GM21390 (cell line): ENCODE measurements around the gene CEP19.
A peak's percentile ranks its signal among the peaks of the same experiment; 100 is the strongest.

Source experiments
- ATAC-seq: cut with Tn5 transposase; IDR thresholded peaks from one replicate; pipeline ENCODE4 v1.9.1; 2021; ENCODE audit not compliant: unreplicated experiment

CEP19 gene

DNA sequence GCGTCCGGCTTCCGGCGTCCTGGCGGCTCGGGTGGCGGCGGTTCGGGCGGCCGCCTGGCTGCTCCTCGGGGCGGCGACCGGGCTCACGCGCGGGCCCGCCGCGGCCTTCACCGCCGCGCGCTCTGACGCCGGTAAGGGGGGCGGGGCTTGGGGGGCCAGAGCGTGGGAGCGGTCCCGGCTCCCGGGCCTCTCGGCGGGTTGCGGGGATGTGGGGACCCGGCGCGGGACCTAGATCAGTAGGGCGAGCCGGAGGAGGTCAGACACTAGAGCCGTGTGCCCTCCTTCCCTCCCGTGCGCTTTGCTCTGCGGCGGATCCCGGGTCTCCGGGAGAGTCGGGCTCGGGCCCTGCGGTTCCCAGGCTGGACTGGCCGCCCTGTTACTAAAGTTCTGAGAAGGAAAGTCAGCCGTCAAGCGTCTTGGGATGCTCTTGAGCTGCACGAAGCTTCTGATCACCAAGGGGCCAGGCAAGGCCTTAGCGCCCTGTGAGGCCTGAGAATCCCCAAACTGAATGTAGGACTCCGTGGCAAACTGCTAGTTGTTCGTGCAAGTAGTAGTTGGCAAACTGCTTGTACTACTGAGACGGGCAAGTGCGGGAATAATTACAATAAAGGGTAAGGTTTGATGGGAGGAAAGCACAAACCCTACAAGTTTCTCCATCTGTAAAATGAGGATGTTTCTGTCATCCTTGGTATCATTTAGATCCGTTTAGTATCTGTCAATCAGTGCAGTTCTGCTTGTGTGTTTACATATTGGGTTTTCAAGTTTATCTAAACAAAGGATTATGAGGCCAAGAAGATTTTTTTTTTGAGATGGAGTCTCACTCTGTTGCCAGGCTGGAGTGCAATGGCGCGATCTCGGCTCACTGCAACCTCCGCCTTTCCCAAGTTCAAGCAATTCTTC lies 714 bp upstream of the CEP19 start:
- ATAC-seq: peak; percentile 51

DNA sequence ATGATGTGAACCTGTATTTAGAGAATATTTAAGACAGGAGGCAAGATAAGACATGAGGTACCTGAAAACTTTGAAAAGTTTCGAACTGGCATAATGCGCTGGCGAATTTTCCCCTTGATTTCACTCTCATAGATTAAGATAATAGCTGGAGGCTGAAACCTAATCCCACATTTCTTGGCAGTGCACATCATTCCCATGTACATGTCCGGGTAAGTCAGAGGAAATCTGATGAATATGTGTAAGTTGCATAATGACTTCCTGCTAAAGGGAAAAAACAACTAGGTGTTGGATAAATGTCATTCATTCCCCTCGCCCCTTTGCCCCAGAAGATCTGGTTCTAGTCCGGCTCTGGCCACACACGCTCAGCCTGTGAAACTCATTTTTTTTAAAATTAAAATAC lies 3.6 kb downstream of the CEP19 start:
- ATAC-seq: no peak

DNA sequence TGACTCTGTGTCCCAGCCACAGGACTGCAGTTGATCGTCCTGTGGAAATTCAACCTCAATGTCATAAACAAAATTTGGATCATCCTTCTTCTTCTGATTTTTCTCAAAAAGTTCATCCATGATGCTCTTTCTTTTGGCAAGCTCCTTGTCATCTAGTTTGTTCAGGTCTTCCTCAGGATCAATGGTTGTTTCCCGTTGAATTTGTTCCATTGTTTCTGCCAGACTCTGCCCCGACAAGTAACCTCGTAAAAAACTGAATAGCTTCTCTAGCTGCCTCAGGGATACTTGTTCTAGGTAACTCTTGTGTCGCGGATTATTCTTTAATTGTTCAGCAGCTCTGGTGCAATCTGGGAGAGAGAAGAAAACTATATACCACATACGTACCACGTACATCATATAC lies 4.5 kb downstream of the CEP19 start:
- ATAC-seq: no peak

DNA sequence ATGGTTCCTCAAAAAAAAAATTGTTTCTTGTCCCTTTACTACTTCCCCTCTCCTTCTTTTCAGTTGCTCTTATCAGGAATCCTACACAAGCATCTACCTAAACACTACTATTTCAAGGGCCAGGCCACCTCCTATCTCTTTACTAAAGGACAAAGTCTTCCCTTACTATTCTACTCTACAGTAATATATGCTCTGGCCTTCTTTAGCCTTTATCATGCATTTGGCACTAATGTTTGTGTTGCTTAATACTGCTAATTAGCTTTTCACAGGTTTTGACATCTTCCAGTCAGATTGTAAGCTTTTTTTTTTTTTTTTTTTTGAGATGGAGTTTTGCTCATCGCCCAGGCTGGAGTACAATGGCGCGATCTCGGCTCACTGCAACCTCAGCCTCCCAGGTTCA lies 5.3 kb downstream of the CEP19 start:
- no peak for ATAC-seq

DNA sequence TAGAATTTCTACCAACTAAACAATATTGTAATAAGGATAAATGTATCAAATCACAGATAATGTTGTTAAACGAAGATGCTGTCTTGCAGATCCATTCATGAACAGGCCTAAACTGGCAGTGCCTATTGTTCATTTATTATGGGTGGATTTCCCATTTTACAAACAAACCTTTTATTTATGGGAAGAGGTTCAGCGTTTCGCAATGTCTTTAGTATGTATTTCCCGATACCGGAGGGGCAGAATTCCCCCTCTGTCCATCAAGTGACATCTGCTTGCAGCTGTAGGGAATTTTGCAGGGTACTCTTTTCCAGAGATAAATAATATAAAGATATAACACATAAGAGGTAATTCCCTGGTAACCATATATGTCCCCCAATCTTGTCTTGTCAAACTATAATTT lies 5.7 kb downstream of the CEP19 start:
- ATAC-seq: no peak

DNA sequence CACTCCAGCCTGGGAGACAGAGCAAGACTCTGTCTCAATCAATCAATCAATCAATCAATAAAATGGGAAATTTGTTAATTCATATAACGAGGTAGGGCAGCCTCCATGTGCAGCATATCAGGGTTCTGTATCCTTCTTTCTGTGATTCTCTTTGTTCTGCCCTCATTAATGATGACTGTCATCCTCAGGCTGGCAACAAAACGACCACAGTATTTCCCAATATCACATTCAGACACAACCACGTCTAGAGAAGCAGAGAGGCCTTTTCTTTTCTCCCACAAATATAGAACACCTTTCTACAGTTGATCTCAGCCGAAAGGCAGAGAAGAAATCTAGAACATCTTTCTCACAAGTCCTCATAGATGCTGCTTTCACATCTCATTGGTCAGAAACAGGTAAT lies 11.2 kb downstream of the CEP19 start:
- no peak for ATAC-seq

DNA sequence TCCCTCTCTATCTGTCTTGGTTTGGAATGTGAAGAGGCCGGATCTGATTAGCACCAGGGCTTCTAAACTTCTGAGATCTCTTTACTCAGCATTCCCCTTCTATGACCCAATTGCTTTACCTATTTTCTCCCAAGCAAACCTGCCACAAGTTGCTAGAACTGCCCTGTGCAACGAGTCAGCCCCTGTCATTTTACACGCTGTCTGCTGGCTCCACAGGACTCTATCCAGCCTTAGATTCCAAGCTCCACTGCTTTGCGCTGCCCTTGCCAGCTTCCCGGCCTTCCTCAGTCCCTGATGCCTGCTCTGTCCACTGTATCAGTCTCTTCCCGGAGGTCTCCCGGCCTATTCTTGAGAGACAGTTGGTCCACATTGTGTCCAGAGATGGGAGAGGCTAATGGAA lies 12.3 kb downstream of the CEP19 start:
- ATAC-seq: no peak

DNA sequence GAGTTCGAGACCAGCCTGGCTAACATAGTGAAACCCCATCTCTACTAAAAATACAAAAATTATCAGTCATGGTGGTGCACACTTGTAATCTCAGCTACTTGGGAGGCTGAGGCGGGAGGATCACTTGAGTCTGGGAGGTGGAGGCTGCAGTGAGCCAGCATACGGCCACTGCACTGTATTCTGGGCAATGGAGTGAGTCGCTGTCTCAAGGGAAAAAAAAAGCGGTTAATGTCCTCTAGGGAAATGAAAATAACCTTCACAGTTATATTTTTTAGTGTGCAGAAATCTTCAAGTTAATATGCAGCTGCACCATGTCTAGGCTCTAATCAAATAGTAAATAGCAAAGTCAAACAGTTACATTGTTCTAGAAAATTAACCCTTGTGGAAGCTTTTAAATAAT lies 14.8 kb downstream of the CEP19 start:
- ATAC-seq: no peak

DNA sequence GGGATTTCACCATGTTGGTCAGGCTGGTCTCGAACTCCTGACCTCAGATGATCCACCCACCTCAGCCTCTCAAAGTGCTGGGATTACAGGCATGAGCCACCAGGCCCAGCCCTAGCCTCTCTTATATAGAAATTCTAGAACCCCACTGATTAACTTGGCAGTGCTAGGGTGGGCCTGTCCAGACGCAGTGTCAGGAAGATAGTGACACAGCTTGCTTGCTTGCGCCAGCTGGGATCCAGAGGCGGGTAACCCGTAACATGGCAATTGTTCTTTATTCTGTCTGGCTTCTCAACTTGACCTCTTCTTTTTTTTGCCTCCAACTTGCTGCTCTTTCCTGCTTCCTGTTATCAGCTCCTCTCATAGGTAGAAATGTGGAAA lies 16.2 kb downstream of the CEP19 start:
- no peak for ATAC-seq

DNA sequence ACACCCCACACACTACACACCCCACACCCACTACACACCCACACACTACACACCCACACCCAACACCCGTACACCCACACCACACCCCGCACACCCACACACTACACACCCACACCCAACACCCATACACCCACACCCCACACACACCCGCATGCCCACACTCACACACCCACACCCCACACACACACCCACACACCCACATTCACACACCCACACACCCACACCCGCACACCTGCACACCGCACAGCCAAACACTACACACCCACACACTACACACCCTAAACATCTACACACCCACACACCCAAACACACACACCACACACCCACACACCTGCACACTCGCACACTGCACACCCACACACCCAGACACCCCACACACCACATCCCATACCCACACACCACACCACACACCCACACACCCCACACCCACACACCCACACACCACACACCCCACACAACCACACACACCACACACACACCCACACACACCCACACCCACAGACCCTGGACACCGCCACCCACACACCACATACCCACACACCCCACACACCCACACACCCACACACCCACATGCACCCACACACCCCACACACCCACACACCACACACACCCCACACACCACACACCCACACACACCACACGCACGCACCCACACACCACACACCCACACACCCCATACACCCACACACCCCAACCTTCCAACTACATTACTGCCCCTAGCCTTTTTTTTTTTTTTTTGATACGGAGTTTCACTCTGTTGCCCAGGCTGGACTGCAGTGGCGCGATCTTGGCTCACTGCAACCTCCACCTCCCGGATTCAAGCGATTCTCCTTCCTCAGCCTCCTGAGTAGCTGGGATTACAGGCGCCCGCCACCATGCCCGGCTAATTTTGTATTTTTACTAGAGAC lies 16.9 kb downstream of the CEP19 start:
- no peak for ATAC-seq

DNA sequence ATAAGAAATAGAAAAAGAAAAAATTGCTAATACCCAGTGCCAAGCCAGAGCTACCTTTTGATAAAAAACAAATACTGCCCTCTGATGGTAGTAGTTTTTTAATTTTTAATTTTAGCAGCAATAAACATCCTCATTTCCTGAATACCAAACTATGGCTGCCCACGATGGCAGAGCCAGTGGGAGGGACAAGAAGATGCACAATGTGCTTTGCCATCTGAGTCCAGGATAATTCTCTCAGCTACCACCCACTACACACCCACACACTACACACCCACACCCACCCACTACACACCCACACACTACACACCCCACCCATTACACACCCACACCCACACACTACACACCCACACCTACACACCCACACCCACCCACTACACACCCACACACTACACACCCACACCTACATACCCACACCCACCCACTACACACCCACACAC lies 17.8 kb downstream of the CEP19 start:
- no peak for ATAC-seq

DNA sequence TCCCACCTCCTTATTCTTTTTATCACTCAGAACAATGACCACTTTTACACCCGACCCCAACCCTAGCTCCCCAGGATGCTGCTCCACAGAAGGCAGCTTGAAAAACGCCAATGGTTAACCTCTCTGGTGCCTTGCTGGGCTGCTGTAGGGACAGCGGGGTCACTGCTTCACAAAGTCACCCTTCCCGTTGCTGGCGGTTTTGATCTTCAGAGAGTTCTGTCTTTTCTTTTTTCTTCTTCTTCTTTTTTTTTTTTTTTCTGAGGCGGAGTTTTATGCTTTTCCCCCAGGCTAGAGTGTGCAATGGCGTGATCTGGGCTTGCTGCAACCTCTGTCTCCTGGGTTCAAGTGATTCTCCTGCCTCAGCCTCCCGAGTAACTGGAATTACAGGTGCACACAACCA lies 20.7 kb downstream of the CEP19 start:
- ATAC-seq: no peak

DNA sequence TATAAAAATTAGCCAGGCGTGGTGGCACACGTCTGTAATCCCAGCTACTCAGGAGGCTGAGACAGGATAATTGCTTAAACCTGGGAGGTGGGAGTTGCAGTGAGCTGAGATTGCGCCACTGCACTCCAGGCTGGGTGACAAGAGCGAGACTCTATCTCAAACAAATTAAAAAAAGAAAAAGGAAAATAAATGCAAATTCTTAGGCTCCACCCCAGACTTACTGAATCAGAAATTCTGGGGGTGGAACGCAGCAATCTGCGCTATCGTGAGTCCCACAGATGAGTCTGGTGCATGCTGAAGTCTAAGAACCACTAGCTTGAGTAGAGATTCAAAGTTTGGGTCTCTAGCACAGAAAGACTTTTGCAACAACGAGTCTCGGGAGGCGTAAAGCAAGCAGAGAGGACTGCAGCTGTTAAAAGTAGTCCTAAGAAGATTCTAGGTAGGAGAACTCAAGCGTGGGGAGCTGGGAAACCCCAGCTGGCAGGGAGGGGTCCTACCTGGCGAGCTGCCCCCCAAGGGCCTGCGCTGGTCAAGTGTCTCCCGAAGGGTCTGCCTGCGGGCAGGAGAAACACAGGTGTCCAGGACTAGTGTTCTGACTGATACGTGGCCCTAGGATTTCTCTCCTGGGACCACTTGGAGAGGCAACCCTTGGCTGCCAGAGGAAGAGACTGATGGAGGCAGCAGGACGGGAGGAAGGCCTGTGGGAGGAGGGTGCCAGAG lies 21.9 kb downstream of the CEP19 start:
- ATAC-seq: no peak

DNA sequence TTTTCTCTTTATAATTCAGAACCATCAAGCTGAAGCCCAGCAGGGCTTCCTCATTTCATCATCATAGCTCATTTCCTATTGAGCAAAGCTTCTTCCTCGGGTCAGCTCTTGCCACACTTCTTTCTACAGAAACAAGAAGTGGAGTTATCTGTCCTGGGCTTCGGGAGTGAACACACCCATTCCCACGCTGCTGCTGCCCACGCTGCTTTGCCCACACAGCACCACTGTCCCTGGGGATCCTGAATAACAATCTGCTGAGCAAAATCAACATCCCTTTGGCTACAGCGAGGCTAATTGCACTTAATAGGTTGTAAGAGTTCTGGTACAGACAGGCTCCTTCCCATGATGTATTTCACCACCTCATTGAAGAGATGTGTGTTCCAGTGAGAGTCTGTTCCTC lies 23.7 kb downstream of the CEP19 start:
- no peak for ATAC-seq

DNA sequence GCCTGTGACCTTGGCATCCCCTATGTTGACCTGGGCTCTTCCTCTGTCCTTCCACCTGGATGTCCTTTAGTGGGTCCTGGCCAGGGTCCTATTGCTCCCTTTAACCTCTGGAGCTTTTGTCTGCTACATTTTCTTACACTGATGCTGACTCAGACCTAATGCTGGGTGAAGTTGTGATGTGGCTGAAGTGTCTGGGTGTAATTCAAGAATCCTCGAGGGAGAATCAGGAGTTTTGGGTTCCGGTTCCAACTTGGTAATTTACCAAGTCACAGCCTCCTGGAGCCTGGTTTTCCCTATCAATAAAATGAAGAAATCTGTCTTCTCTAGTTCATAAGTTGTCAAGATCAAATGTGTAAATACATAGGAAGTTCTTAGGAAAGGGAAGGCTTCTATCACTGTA lies 25.6 kb downstream of the CEP19 start:
- no peak for ATAC-seq

DNA sequence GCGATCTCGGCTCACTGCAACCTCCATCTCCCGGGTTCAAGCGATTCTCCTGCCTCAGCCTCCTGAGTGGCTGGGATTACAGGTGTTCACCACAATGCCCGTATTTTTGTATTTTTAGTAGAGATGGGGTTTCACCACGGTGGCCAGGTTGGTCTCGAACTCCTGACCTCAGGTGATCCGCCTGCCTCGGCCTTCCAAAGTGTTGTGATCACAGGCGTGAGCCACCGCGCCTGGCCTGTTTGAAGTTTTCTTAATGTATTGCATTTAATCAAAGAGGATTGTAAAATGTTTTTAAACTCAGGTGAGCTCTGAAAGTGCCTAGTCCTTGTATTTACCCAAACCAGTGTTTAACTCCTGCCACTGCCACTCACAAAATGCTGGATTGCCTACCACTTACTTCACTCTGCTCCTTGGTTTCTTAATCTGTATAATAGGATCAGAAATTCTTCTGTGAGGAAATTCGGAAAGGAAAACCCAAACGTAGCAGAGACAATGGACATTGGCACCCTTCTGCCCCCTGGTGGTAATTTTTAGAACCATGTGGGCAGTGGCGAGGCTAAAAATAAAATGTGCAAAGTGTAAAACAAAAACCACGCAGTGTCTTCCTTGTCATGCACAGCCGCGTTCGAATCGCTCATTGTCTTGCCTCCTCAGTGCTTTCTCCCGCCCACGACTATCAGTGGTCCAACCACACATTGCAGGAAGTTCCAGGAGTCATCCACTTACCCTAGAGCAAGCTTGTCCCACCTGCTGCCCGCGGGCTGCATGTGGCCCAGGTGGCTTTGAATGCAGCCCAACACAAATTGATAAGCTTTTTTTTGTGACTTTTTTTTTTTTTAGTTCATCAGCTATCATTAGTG lies 27.3 kb downstream of the CEP19 start:
- peak; percentile 84 for ATAC-seq

DNA sequence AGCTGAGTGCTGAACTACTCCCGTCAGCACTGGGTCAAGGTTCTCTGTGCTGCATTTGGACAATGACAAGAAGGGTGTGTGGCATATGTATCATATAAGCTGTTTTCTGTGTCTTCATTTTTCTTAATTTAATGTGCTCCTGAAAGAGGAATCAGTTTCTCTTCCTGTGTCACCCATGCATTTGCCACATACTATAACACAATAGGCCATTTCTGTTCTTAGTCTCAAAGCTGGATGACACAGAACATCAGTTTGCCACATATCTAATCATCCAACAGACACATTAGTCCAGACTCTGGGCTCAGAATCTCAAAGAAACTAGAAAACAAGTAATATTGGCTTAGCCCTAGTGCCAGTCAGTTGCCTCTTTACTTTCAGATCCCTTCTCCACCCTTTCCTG lies 34.1 kb downstream of the CEP19 start:
- ATAC-seq: no peak

DNA sequence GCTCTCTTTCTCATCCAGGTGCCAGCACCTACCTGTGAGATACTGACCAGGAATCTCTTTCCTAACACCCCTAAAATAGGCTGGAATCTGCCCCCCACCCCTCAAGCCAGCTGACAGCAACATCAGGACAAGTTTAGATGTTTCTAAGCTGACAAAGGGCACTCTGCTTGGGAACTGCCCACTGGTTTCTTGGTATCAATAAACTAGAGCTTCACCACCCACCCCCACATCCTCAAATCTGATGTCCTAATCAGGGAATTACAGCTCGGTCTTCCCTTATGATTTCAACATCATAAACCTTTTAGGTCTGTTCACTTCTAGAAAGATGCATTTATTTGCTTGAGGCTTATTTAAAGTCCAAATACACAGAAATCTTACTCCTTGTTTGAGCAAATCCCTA lies 34.7 kb downstream of the CEP19 start:
- ATAC-seq: no peak

DNA sequence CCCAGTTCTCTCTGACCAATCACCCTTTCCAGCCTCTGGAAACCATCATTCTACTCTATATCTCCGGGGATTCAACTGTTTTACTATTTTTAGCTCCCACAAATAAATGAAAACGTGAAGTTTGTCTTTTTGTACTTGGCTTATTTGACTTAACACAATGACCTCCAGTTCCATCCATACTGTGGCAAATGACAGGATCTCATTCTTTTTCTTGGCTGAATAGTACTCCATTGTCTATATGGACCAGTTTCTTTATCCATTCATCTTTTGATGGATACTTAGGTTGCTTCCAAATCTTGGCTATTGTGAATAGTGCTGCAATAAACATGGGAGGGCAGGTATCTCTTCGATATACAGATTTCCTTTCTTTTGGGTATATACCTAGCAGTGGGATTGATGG lies 38.4 kb downstream of the CEP19 start:
- ATAC-seq: no peak

DNA sequence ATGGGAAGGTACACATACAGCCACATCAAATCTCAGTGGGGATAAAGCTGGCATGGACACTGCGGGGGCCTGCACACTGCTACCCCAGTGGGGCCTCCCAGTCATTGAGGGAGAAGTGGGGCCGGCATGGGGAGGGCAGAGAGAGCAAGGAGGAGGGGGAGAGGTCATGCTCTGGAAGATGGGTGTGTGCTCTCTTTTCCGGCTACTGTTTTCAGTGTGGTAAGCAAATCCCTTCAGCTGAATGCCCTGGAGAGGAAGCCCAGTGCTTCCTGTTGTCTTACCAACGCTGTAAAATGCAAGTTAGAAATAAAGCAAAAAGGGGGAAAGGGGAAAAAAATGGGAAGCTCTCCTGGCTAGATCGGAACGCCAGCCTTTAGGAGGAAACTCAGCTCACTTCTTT lies 41.7 kb downstream of the CEP19 start:
- no peak for ATAC-seq
